SKM-1 (cell line): ENCODE results near the gene DYNLT1.
"Not testable (repeated sequence)": the region's sequence is repeated elsewhere in the genome, so short reads cannot be mapped to it uniquely, and the experiment has no call there.

ENCODE experiments used
- DNase-seq: peaks from one replicate; lab custom pipeline; 2025; ENCODE audit not compliant: unreplicated experiment; lab: John Stamatoyannopoulos, UW

The DYNLT1 gene

DNA sequence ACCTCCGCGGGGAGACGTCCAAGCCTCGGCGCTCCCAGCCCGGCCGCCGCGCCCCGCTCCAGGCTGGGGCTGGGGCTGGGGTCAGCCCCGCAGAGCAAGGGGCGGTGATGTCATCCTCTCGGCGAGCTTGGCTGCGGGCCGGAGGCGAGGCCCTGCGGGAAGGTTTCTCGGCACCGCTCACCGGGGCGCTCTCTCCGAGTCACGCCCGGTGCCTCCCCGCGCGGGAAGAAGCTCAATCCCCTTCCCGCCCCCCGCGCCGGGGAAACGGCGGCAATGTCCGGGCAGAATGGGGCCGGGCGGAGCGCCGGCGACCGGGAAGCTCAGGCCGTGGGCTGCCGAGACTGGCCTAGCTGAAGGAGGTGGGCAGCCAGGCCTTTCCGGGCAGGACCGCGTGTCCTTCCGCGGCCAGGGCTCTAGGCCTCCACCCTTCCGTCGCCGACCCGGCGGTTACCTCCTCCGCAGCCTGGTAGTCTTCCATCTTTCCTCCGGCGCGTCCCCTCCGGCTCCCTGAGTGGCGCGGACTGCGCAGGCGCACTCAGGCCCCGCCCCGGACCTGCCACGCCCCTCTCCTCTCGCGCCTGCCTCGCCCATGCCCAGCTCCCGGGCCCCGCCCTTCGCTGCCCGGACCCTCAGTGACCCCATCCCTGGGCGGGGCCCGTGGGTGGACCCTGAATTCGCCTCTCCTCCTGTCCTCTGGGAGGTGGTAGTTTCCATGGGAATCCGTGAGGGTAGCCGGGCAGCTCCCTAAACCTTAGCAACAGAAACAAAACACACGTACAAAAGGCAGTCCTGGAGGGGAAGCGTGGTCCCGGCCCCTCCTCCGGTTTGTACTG, at the start of gene DYNLT1:
Gene DYNLT1 (minus strand): TSS at position 513 of the 833 bp plus-strand sequence. CDS start 35 bp downstream, at position 478.
- peak; percentile 60 for DNase-seq

DNA sequence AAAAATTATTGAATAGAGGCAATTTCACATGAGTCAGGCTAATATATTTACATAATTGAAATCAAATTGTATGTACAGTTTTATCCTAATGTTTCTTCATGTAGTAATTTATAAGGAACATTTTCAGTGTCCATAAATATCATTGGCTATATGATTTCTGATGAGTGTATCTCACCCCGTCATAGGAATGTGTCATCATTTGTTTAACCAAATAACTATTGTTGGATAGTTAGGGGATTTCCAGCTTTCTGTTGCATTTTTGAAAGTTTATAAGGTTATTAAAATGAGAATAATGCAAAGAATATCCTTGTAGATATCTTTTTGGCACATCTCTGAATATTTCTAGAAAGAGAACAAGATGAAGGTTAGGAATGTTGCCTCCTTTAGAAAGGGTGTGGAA, 44.3 kb upstream of the DYNLT1 start:
- DNase-seq, result no peak

DNA sequence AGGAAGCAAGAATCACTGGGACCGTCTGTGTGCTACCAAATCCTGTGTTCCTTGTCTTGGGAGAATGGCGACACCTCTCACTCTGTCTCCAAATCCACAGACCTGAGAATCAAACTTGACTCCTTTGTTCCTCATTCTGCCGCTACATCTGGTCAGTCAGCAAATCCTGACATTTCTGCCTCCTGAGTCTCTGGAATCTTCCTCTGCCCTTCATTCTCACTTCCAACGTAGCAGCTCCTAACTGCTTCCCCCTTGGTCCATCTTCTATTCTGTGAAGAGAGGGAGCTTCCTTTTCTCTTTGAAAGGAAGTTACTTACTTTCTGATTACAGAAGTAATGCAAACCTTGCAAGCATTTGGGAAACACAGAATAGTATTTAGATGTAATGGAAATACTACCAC, 43.0 kb upstream of the DYNLT1 start:
- no peak for DNase-seq

DNA sequence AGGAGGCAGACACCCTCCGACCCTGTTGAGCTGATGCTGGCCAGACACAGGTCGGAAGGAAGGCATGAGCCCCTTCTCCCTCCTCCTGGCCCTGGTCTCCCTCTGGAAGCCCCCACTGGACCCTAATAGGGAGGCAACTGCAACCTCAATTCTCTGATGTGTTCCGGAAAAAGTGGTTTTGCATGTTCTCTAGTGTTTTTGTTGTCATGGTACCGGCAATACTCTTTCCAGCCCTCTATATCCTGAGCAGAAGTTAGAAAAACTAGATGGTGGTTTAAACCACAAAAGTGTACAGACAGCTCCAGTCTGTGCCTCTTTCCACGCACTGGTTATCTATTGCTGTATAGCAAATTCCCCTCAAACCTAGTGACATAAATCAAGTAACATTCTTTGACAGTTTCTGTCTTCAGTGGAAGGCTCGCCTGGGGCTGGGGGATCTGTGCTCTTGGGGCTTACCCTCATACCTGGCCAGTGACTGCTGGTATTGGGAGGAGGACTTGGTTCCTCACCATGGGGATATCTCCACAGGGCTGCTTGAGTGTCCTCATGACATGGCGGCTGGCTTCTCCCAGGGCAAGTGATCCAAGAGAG, 42.3 kb upstream of the DYNLT1 start:
- DNase-seq, result no peak

DNA sequence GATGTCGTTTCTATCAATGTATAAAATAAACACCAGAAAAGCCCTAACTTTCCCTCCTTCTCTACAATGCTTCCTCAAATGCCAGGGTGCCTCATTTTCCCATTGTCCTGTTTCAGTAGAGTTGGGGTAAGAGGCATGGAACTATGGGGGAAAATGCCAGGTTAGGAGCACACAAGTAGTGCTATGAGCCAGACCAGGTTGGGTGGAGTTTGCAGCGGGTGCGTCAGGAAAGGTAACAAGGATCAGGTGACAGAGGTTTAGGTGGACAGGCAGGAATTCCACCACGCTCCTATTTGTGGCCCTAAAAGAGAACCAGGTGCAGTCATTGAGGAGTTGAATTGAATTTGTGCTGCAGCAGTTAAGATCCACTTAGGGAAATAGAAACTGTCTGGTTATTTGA, 41.8 kb upstream of the DYNLT1 start:
- no peak for DNase-seq

DNA sequence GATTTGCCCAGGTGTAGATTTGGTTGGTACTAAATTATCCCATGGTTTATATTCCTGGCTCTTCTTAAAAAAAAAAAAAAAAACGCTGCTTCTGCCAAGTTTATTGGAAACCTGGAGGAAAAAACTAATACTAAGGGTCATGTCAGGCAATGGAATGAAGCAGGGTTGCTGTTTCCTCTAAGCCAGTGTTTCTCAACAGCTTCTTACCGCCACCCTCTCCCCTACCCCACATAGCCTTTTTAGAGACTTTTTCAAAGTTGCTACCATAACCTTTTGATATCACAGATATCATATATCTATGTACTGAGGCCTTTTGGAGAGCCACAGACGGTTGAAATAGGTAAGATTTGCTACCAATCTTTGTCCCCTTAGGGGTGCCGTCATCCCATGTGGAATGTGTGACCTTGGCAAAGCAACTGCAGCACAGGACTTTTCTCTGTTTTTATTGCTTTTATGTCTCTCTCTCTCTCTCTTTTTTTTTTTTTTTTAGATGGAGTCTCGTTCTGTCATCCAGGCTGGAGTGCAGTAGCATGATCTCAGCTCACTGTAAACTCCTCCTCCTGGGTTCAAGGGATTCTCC, 40.3 kb upstream of the DYNLT1 start:
- DNase-seq, result no peak

DNA sequence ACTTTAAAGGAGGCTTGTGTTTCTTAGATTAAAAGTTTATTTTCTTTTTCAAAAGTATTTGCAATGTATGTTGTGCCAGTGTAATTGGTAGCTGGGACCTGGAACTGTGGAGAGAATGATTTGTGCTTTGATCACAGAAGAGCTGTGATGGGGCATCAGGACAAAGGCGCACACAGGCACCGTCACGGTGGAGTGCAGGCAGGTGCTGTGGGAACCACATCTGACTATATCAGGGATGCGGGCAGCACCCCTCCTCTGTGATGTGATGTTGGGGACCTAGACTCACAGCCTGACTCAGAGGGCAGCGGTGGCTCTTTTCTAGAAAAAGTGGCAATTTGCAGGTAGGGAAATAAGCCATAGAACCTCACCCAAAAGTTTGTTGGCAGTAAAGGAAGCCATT, 39.8 kb upstream of the DYNLT1 start:
- no peak for DNase-seq

DNA sequence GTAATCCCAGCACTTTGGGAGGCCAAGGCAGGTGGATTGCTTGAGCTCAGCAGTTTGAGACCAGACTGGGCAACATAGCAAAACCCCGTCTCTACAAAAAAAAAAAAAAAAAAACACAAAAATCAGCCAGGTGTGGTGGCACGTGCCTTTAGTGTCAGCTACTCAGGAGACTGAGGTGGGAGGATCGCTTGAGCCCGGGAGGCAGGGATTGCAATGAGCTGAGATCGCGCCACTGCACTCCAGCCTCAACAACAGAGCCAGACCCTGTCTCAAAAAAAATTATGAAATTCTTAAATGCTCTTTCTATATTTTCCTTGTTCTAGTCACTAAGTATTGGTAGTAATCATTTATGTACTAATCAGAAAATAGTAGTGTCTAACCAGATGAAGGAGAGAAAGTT, 35.9 kb upstream of the DYNLT1 start:
- DNase-seq, result no peak

DNA sequence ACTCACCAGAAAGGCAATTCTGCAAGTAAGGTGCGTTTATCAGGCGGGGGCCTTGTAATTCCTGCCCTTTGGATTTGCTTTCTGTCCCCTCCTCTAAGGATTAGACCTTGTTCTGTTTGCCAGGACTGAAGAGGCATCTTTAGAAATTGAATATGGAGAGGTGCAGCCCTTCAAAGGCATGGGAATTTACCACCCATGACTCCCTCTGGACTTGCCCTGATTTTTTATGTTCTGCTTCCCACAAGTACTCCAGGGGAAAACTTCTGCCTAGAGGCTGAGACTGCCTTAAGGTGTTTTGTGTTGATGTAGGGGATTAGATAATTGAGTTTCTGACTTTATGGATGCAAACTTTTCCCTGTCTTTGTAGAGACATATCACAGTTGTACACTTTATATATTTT, 35.5 kb upstream of the DYNLT1 start:
- DNase-seq, result no peak

DNA sequence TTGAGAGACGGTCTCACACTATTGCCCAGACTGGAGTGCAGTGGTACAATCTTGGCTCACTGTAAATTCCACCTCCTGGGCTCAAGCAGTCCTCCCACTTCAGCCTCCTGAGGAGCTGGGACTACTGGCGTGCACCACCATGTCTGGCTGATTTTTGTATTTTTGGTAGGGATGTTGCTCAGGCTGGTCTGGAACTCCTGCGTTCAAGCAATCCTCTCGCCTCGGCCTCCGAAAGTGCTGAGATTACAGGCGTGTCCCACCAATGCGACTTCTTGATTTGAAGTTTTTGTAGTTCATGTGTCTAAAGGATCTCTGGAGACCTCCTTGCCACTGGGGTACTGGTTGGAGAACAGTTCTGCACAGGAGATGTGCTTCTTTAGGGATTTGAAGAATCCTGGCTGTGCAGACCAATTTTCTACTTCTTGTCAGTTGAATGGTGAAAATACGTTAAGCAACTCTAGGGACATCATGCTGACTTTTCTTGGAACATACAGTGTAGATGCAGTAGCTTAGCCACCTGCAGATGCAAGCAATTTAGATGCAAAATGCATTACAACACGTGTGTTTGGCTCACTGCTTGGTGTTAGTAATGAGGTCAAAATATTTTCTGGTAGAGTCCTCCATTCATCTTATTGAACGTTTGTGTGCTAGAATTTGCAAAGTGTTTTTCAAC, 33.5 kb upstream of the DYNLT1 start:
- no peak for DNase-seq

DNA sequence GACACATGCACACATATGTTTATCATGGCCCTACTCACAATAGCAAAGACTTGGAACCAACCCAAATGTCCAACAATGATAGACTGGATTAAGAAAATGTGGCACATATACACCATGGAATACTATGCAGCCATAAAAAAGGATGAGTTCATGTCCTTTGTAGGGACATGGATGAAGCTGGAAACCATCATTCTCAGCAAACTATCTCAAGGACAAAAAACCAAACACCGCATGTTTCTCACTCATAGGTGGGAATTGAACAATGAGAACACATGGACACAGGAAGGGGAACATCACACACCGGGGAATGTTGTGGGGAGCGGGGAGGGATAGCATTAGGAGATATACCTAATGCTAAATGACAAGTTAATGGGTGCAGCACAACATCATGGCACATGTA, 32.6 kb upstream of the DYNLT1 start:
- not testable (repeated sequence) for DNase-seq

DNA sequence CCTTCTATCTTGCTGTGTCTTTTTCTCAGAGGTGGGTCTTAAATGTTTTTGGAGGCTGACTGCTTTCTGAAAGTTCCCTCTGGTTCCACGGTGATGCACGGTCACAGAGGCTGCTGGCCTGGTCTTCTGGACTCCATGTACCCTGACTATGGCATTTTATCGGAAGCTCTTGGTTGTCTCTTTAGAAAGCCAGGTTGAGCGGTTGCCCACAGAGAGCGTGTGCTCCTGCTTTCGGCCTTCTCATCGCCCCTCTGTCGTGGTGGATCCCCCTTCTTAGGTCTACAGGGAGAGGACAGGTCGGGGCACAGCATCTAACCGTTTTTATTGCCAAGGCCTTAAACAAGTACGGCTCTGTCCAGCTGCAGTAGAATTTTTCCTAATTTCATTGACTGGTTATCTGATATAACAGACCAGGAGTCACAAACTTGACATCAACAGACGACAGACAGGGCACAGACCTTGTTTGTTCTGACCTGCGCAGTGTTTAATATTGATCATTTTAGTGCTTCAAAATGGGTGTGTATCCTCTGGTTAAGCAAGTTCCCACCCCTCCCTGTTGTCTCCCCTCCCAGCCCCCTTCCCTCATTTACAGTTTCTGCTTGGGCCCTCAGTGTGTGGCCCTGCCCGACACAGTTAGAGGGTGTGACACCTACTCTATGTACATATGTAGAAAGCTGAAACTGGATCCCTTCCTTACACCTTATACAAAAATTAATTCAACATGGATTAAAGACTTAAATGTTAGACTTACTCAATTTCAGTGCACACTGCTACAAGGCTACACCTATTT, 30.0 kb upstream of the DYNLT1 start:
- no peak for DNase-seq

DNA sequence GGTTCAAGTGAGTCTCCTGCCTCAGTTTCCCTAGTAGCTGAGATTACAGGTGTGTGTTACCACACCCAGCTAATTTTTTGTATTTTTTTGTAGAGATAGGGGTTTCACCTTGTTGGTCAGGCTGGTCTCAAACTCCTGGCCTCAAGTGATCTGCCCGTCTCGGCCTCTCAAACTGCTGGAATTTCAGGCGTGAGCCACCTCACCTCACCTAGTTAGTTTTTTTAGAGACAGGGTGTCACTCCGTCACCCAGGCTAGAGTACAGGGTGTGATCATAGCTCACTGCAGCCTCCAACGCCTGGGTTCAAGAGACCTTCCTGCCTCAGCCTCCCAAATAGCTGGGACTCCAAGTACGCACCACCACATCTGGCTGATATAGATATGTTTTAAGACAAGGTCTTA, 28.2 kb upstream of the DYNLT1 start:
- no peak for DNase-seq

DNA sequence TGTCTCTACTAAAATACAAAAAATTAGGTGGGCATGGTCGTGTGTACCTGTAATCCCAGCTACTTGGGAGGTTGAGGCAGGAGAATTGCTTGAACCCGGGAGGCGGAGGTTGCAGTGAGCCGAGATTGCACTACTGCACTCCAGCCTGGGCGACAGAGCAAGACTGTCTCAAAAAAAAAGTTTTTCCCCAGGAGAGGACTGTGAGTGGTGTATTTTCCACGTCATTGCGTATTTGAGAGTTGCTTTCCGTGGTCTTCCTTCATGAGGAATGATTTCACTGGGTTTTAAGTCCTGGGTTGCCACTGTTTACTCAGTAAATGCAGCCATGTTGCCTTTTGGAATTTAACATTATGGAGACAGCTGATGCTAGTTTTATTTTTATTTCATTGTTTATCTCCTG, 27.6 kb upstream of the DYNLT1 start:
- DNase-seq, result not testable (repeated sequence)

DNA sequence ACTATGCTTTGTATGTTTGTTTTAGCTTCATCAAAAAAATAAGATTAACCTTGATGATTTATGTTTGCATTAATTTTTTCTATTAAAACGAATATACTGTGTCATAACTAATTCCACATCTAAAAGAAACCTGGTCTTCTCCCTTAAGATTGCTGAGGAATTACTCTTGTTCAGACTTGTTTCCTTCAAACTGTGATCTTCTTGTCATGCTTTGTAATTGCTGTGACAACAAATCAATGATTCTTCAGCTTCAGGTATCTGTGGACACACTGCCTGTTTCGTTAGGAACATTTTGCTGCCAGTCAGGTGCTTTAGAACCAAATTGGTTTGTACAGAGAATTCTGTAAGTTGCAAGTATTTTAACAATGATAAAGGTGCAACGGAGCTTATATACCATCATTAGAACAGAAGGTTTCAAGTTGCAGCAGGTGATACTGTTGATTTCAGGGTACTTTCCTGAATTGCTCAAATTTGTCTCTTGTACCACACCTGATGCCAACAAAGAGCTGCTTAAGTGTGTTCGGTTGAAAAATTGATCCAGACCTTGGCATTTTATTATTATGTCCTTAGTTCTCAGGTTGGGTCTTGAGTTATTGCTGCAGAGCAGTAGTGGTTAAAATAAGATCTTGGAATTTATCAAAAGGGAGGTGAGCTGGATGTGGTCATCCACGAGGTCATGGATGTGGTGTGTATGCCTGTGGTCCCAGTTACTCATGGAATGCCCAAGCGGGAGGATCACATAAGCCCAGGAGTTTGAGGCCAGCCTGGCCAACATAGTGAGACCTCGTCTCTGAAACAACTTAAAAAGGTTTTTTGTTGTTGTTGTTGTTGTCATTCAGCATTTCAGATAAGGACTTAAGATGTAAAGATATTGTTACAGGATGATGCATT, 24.8 kb upstream of the DYNLT1 start:
- DNase-seq, result no peak

DNA sequence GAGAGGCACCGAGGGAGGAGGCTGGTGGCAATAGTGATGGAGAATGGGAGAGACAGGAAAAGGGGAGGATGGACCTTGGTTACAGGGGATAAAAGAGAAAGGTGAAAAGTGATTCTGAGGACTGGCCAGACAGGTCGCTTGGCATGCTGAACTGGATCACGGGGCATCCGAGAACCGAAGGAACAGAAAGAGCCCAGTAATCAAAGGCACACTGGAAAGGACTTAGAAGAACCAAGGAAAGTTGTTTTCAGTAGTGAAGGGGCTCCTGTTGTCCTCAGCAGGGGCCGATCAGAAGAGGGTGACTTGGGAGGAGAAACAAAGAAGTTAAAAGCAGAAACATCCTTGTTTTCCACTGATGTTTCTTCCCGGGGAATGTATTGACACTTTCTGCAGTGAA, 24.2 kb upstream of the DYNLT1 start:
- no peak for DNase-seq

DNA sequence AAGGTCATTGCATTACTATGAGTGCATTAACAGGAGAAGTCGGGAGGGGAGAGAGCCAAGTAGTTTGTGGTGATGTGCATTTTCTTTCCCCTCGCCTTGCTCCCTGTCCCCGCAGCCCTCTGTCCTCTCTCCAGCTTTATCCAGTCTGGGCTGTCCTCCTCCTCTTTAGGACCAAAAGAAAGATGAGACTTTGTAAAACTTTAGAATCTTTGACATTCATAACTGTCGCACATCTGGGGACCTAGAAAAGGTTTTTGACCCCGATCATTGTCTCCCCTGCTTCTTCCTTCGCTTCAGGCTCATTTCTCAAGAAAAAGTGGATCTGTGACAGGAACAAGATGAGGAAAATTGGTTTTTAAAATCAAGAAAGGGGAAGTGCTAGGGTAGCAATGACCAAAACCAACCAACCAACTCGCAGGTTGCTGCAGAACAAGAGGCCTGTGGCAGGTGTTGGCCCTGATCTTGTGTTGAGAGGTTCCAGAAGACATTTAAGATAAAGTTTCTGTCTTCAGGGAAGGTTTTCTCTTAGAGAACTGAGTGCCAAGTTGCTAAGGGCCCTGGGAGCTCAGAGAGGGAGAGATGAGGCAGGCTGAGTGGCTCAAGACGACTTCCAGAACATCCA, 22.9 kb upstream of the DYNLT1 start:
- no peak for DNase-seq

DNA sequence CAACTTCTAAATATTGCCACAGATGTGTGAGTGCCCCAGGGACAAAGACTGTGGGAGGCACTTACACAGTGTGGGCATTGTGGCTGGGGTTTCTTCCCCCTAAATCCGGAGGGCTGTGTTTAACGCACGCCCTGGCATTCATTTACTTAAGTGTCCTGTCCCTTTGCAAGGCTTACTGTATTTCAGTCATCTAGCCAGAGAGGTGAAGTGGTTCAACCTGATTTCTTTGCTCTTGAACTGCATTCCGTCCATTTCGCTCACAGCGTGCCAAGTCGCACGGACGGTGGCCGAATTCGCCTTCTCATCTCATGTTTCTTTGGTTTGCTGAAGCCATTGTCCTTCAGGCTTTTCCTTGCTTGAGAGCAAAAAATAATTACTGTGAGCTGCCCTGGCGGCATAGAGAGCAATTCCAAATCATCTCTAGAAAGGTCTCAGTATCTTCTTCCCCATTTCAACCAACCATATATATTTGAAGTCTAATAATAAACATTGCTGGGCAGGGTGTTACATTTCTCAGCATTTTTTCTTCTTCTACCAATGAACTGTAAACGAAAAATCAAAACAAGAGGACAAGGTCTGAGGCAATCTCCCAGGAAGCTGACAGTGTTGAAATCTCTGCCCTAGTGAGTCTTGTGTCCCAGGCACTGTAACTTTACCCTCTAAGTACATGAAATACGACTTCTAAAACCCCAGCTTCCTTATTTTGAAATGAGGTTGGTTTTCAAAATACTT, 22.3 kb upstream of the DYNLT1 start:
- DNase-seq, result peak; percentile 99

DNA sequence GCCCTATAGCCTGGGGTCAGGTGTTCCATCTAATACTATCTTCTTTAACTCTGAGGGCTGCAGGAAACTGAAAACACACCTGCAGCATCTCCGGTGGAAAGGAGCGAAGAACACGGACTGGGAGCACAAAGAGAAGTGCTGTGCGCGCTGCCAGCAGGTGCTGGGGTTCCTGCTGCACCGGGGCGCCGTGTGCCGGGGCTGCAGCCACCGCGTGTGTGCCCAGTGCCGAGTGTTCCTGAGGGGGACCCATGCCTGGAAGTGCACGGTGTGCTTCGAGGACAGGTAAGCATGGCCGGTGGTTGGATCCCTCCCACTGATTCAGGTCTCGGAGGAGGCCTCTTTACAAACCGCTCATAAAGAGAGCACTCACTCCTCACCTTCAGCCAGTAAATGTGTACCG, 20.8 kb upstream of the DYNLT1 start:
- no peak for DNase-seq
